GM12873 (cell line): Measurements from ENCODE around the gene MYF6.

Experiments used
- CTCF ChIP-seq: IDR thresholded peaks from 2 replicates; pipeline ENCODE4 v1.5.1; 2012; ENCODE audit warnings: low read depth, mild to moderate bottlenecking, moderate library complexity, low read length, control low read depth; ENCODE audit not compliant: insufficient read depth; ENCODE audit errors: missing control alignments

The MYF6 gene

GRCh38 chr12:80681287-80681686, 26.1 kb upstream of the MYF6 start:
- no peak for TF ChIP-seq CTCF

- no peak for TF ChIP-seq CTCF
These were observed 25.6 kb upstream of the MYF6 start for GRCh38 chr12:80681786-80682185.

GRCh38 chr12:80684077-80684495, 23.3 kb upstream of the MYF6 start:
- TF ChIP-seq CTCF: no peak

- no peak for TF ChIP-seq CTCF
These were observed 17.3 kb upstream of the MYF6 start for GRCh38 chr12:80690090-80690489.

GRCh38 chr12:80690513-80690912, 16.9 kb upstream of the MYF6 start:
- no peak for TF ChIP-seq CTCF

GRCh38 chr12:80692114-80692513, 15.3 kb upstream of the MYF6 start:
- TF ChIP-seq CTCF: no peak

GRCh38 chr12:80697270-80697887, 10.1 kb upstream of the MYF6 start:
- no peak for TF ChIP-seq CTCF
